ENCODE measurements around the gene PLPP4. TPM values are rescaled to one million over a fixed set of nuclear protein-coding genes. Genes with fewer than 3 reads are reported as not detected.

Gene PLPP4
- total and polyA plus RNA-seq, 2 of the 13 experiments (the other 11 are each of a cell fraction or from before 2014, with no cell fraction given), result not detected

GRCh38 chr10:120616311-120616911 is 159.4 kb downstream of the PLPP4 start:
- WGBS (ENCODE audit: low lambda C conversion rate), result 1% methylated on average over 3 of the region's 3 CpGs
- BruUV-seq (replicated peaks), result no TSS peak
- TF ChIP-seq SNRNP70 (IDR thresholded peaks at IDR 0.05; ENCODE audit: low read depth, low read length) (no peak), ZMYM4 (CRISPR knock-in tag; IDR thresholded peaks at IDR 0.05) (no peak), ATF1 (CRISPR knock-in tag; IDR thresholded peaks at IDR 0.05) (no peak), NFATC3 (CRISPR knock-in tag; IDR thresholded peaks at IDR 0.05) (no peak), WIZ (CRISPR knock-in tag; IDR thresholded peaks at IDR 0.05) (no peak), JUND (CRISPR knock-in tag; IDR thresholded peaks at IDR 0.05) (no peak), PRDM15 (CRISPR knock-in tag; IDR thresholded peaks at IDR 0.05) (no peak), NR2F6 (IDR thresholded peaks at IDR 0.05) (no peak), NR2F6 (CRISPR knock-in tag; IDR thresholded peaks at IDR 0.05) (no peak), ZNF556 (CRISPR knock-in tag; IDR thresholded peaks at IDR 0.05; ENCODE audit: borderline replicate concordance) (no peak), ZNF878 (CRISPR knock-in tag; IDR thresholded peaks at IDR 0.05) (no peak), ZNF790 (CRISPR knock-in tag; IDR thresholded peaks at IDR 0.05; ENCODE audit: borderline replicate concordance) (no peak), RBM39 (IDR thresholded peaks at IDR 0.05; ENCODE audit: low read depth, low read length, poor library complexity, severe bottlenecking) (no peak), ZNF501 (CRISPR knock-in tag; IDR thresholded peaks at IDR 0.05) (no peak), KMT2B (CRISPR knock-in tag; IDR thresholded peaks at IDR 0.05) (no peak), GTF2F1 (IDR thresholded peaks at IDR 0.05; ENCODE audit: low read length) (no peak), NFRKB (IDR thresholded peaks at IDR 0.05) (no peak), ZC3H13 (CRISPR knock-in tag; IDR thresholded peaks at IDR 0.05) (no peak), ZNF75D (CRISPR knock-in tag; IDR thresholded peaks at IDR 0.05; ENCODE audit: borderline replicate concordance) (no peak)

More at GRCh38 chr10:120616311-120616911, 159.4 kb downstream of the PLPP4 start:
- Histone ChIP-seq H3K4me1 (ENCODE audit: insufficient read depth, low read length) (no peaks in the 10 kb centered on the region), H3K4me2 (ENCODE audit: low read depth, low read length) (no peak overlapping the region), H3K9ac (ENCODE audit: insufficient read depth, low read depth, low read length) (no peak overlapping the region), H4K20me1 (ENCODE audit: insufficient read depth, low read length) (no peaks in the 10 kb centered on the region), H3K9me3 (ENCODE audit: low read length) (peaks cover 10% of the 10 kb centered on the region), H3K4me3 (replicated peaks in 1 of 3; ENCODE audit: insufficient read depth in 1 of 3, low read depth in 2 of 3, low read length in 3 of 3) (no peak overlapping the region), H3K27ac (ENCODE audit: extremely low read length, insufficient read depth, low read length) (no peak overlapping the region), H3K79me2 (ENCODE audit: insufficient read depth, low read length) (no peaks in the 10 kb centered on the region), H3K36me3 (replicated peaks in 1 of 2; ENCODE audit: control insufficient read depth in 1 of 2, insufficient read depth in 2 of 2, low read length in 2 of 2) (no peaks in the 10 kb centered on the region), H3K27me3 (ENCODE audit: control insufficient read depth in 1 of 2, insufficient read depth in 2 of 2, low read length in 2 of 2) (no peaks in the 10 kb centered on the region), H2AFZ (ENCODE audit: low read length) (no peak overlapping the region)
- CTCF ChIA-PET (ENCODE audit: low intra/inter-chr PET ratio, low total read pairs), result no interaction called here
- ATAC-seq, result no peak
- no peak for FAIRE-seq
- in situ Hi-C loops (cut with HindIII; ENCODE audit: extremely low pct_ligation_motif_present, low pct_unique_long_range_greater_than_20kb), result no loop called here
- intact Hi-C loops (cut with micrococcal nuclease; ENCODE audit: unreplicated experiment), result no loop called here
- POLR2A ChIA-PET, result no interaction called here
- DNase-seq (ENCODE audit: low spot score), result no peak

Data from HepG2 (cell line).